Measurements from ENCODE around the gene PPM1G. TPM values are rescaled to one million over a fixed set of nuclear protein-coding genes. Genes with fewer than 3 reads are reported as not detected.
"Not testable (repeated sequence)": the region's sequence is repeated elsewhere in the genome, so short reads cannot be mapped to it uniquely, and the experiment has no call there.

PPM1G gene
- total RNA-seq, 1 donor from 2014 or later = 34.3 TPM

DNA sequence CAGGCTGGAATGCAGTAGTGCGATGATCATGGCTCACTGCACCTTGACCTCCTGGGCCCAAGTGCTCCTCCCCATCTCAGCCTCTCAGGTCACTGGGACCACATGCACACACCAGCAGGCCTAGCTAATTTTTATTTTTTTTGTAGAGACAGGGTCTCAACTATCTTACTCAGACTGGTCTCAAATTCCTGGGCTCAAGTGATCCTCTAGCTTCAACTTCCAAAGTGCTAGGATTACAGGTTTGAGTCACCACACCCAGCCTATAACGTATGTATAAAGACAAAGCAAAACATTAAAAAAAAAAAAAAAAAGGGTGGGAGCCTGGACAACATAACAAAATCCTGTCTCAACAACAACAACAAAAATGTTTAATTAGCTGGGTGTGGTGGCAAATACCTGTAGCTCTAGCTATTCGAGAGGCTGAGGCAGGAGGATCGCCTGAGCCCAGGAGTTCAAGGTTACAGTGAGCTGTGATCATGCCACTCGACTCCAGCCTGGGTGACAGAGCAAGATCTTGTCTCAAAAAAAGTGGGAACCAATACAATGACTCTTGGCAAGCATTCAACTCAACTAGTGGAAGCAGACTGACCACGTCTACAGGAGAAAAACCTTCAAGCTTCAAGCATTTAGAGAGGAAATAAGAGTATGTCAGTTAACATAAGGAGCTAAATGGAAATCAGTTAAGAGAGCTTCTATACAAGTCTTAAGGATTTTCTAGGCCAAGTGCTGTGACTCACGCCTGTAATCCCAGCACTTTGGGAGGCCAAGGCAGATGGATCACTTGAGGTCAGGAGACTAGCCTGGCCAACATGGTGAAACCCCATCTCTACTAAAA is 55.4 kb downstream of the PPM1G start:
- DNase-seq (no peak), ATAC-seq (ENCODE audit: poor library complexity) (no peak)
- intact Hi-C loops (cut with DNase I) = no loop called here

DNA sequence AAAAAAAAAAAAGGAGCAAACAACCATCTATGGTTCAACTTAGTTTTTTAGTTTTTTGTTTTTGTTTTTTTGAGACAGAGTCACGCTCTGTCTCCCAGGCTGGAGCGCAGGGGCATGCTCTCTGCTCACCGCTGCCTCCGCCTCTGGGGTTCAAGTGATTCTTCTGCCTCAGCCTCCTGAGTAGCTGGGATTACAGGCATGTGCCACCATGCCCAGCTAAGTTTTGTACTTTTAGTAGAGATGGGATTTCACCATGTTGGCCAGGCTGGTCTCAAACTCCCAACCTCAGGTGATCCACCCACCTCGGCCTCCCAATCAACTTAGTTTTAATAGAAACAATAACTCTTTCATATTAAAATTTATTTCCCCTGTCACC is 56.0 kb downstream of the PPM1G start:
- DNase-seq; ATAC-seq (ENCODE audit: poor library complexity); intact Hi-C loops (cut with DNase I): not testable (repeated sequence)

DNA sequence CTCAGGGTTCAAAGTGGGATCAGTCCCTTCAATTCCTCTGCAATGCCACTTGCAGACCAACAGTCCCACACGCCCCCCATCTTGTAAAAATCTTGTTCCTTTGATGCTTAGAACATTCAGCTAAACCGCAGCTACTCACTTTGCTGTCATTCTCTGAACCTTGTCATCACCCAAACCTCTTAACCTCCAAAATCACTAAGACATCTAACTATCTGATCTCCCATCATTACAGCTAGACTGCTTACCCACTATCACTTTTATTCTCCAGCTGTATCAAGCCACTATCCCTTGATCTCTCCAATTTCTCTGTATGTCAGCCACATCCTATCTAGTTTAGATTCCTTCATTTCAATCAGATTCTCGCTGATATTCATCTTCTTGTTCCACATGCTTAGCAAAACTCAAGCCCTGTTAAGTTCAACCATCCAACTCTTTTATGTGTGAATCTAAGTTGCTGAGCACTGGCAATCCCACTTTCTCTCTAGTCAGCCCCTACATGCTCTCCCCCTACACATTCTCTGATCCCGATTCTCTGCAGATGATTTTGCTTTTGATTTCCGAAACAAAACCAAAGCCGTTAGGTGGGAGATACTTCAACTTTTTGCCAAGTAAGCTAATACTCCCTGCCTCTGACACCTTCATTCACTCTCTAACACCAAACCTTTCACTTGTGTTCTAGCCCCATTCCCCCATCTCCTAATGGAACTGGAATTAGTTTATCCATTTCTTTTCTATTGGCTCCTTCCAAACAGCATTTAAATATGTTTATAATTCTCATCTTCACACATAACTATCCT is 57.4 kb downstream of the PPM1G start:
- ATAC-seq (ENCODE audit: poor library complexity) = no peak
- intact Hi-C loops (cut with DNase I) = no loop called here

DNA sequence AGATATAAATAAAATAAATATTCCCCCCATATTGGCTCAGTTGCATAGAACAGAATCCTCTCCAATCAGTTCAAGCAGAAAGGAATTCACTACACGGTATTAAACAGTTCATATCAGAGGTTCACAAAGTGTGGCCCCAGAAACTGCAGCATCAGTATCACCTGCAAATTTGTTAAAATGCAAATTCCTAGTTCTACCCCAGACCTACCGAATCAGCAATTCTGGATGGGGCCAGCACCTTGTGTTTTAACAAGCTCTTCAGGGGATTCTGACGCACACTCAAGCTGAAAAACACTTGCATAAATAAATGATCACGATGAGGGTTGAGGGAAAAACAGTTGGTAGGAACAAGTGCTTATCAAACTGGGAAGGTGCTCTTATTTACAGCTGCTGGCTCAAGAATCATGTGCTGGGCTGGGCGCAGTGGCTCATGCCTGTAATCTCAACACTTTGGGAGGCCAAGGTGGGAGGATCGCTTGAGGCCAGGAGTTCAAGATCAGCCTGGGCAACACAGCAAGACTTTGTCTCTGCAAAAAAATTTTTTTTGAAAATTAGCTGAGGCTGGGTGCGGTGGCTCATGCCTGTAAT is 59.2 kb downstream of the PPM1G start:
- no peak for ATAC-seq (ENCODE audit: poor library complexity)
- DNase-seq = no peak
- intact Hi-C loops (cut with DNase I) = no loop called here

More for the DNA sequence above, 57.4 kb downstream of the PPM1G start:
- DNase-seq = no peak

DNA sequence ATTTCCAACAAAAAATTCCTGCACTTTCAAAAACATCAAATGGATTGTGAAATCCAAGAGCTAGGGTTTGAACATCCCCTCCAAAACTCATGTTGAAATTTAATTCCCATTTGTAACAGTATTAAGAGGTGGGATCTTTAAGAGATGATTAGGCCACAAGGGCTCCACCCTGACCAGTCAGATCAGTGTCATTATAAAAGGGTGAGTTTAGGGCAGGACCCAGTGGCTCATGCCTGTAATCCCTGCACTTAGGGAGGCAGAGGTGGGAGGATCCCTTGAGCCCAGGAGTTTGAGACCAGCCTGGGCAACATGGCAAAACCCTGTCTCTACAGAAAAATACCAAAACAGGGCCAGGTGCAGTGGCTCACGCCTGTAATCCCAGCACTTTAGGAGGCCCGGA is 61.8 kb downstream of the PPM1G start:
- no peak for DNase-seq
- ATAC-seq (ENCODE audit: poor library complexity) = no peak
- intact Hi-C loops (cut with DNase I) = no loop called here

DNA sequence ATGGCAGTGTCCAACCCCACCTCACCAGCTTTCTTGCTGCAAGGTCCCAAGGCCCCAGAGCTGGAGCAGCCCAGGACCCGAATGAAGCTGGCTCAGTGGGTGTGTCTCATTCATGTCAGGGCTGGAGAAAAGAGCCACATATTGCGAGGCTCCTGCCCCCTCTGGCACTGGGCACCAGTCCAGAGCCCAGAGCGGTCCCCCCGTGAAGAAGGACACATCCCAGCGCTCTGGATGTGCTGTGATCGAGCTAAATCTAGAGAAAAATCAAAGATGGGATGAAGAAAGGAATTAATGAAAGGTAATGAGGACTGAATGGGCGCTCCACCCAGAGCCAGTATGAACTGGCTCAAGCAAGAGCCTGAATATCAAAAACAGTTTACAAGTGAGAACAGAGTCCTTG is 73.2 kb downstream of the PPM1G start:
- ATAC-seq (ENCODE audit: poor library complexity) = no peak
- no peak for DNase-seq
- intact Hi-C loops (cut with DNase I) = no loop called here

DNA sequence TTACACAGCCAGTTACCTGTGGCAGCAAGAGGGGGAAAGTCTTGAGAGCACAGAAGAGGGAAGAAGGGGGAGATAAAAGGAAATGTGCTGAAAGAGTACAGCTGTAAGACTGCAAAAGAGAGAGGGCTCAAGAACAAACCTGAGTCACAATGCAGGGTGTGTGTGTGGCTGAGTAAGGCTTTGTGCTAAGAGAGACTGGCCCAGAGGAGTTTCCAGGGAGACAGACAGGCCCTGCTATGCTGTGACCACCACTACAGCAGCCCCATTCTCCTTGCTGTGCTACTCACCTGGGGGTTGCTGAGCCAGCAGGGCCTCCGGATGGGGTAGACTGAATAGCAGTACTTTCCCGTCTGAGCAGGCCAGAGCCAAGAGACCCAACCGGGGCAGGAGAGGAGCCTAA is 74.1 kb downstream of the PPM1G start:
- ATAC-seq (ENCODE audit: poor library complexity) (no peak), DNase-seq (no peak)
- intact Hi-C loops (cut with DNase I) = no loop called here

Other genes starting within 250 kb of the PPM1G start
- 109 TPM for gene ATRAID, start 197.6 kb downstream of the PPM1G start, total RNA-seq
- gene SLC5A6, start 197.3 kb downstream of the PPM1G start, total RNA-seq = 12.3 TPM
- gene CAD, start 192.2 kb downstream of the PPM1G start, total RNA-seq = 8.6 TPM
- 10.4 TPM for gene SLC30A3, start 146.5 kb downstream of the PPM1G start, total RNA-seq
- gene DNAJC5G, start 134.2 kb downstream of the PPM1G start, total RNA-seq = 2.3 TPM
- 301 TPM for gene TRIM54, start 127.2 kb downstream of the PPM1G start, total RNA-seq
- gene UCN, start 101.1 kb downstream of the PPM1G start, total RNA-seq = 0.59 TPM
- 37.2 TPM for gene MPV17, start 86.5 kb downstream of the PPM1G start, total RNA-seq
- gene GTF3C2, start 52.8 kb downstream of the PPM1G start, total RNA-seq = 14.6 TPM
- gene EIF2B4, start 39.3 kb downstream of the PPM1G start, total RNA-seq = 37.4 TPM
- gene SNX17, start 39.0 kb downstream of the PPM1G start, total RNA-seq = 55.6 TPM
- 6.0 TPM for gene ZNF513, start 28.9 kb downstream of the PPM1G start, total RNA-seq
- gene NRBP1, start 19.0 kb upstream of the PPM1G start, total RNA-seq = 50.8 TPM
- 0.24 TPM for gene KRTCAP3, start 32.8 kb upstream of the PPM1G start, total RNA-seq
- 20.3 TPM for gene IFT172, start 80.2 kb upstream of the PPM1G start, total RNA-seq
- 2.0 TPM for gene FNDC4, start 85.6 kb upstream of the PPM1G start, total RNA-seq
- not detected for gene GCKR, start 87.2 kb upstream of the PPM1G start, total RNA-seq
- gene ZNF512, start 173.5 kb upstream of the PPM1G start, total RNA-seq = 16.6 TPM
- 6.1 TPM for gene CCDC121, start 219.4 kb upstream of the PPM1G start, total RNA-seq
- gene GPN1, start 219.5 kb upstream of the PPM1G start, total RNA-seq = 18.0 TPM